ENCODE measurements around the gene MRGPRG. TPM values are rescaled to one million over a fixed set of nuclear protein-coding genes. Genes with fewer than 3 reads are reported as not detected.

The MRGPRG gene
- total RNA-seq, 1 experiment from 2014 or later = not detected

DNA sequence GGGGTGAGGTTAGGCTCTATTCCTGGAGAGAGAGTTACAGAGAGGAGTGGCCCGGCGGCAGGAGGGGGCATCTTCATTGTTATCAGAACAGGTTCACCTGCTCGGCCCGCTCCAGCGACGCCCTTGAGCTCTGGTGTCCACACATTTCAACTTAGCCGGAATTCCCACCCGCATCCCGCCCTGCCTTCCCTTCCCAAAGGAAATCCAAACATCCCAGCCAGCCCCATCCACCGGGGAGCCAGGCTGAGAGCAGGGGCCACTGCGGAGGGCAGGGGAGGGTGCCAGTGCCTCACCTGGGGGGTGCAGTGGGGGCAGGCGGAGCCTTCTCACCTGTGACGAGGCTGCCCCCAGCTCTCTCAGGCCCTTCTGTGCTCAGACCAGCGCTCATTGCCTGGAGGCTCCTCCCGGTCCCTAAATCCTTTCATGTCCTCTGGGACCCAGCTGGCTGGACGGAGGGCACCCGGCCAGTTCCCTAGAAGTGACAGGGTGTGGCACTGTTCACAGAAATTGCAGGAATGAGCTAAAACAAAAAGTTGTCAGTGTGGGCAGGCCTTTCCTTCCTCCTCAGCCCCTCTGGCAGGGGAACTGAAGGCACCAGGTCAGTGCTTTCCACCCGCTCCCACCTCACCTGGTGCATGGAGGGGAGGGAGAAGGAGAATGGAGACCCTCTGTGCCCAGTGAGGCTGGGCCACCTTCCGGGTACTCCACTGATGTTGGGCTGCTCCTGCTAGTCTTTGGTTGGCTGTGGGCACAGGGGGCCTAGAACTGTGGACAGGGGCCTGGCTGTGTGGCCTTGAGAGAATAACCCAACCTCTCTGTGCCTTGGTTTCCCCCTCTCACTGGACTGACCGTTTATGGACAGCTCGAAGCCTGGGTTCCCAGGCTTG is 2.2 kb upstream of the MRGPRG start:
- CTCF ChIA-PET = interaction anchor here (0.5 to 1.0 kb wide), 3 partner anchors 11 to 932 kb away, joined by 3 to 8 read pairs (median 3); no protein-coding TSS in a partner anchor
- H3K4me3 Mint-ChIP-seq (ENCODE audit: low read depth, unreplicated experiment) = no peak overlapping the region
- no TSS peak for BruUV-seq (replicated peaks)
- no peak for DNase-seq
- H3K36me3 Mint-ChIP-seq (ENCODE audit: insufficient read depth, unreplicated experiment) = no peaks in the 10 kb centered on the region
- TF ChIP-seq, protein P1, sequence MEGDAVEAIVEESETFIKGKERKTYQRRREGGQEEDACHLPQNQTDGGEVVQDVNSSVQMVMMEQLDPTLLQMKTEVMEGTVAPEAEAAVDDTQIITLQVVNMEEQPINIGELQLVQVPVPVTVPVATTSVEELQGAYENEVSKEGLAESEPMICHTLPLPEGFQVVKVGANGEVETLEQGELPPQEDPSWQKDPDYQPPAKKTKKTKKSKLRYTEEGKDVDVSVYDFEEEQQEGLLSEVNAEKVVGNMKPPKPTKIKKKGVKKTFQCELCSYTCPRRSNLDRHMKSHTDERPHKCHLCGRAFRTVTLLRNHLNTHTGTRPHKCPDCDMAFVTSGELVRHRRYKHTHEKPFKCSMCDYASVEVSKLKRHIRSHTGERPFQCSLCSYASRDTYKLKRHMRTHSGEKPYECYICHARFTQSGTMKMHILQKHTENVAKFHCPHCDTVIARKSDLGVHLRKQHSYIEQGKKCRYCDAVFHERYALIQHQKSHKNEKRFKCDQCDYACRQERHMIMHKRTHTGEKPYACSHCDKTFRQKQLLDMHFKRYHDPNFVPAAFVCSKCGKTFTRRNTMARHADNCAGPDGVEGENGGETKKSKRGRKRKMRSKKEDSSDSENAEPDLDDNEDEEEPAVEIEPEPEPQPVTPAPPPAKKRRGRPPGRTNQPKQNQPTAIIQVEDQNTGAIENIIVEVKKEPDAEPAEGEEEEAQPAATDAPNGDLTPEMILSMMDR (IDR thresholded peaks at IDR 0.05; ENCODE audit: unreplicated experiment) = no peak
- peaks cover 99% of the 10 kb centered on the region for H3K27me3 Mint-ChIP-seq (ENCODE audit: unreplicated experiment)
- H3K4me1 Mint-ChIP-seq (ENCODE audit: low read depth, unreplicated experiment) = peaks cover 8% of the 10 kb centered on the region
- intact Hi-C loops (cut with micrococcal nuclease; ENCODE audit: unreplicated experiment) = no loop called here
- no peaks in the 10 kb centered on the region for H3K9me3 Mint-ChIP-seq (ENCODE audit: low read depth, unreplicated experiment)
- no peak overlapping the region for H3K27ac Mint-ChIP-seq (ENCODE audit: unreplicated experiment)

GRCh38 chr11:3220101-3220500 is 1.5 kb upstream of the MRGPRG start:
- no TSS peak for BruUV-seq (replicated peaks)
- no peak for DNase-seq
- TF ChIP-seq, protein P1 (IDR thresholded peaks at IDR 0.05; ENCODE audit: unreplicated experiment) = no peak
- Mint-ChIP-seq H3K4me1 (ENCODE audit: low read depth, unreplicated experiment) (peaks cover 8% of the 10 kb centered on the region), H3K4me3 (ENCODE audit: low read depth, unreplicated experiment) (no peak overlapping the region), H3K27ac (ENCODE audit: unreplicated experiment) (no peak overlapping the region), H3K9me3 (ENCODE audit: low read depth, unreplicated experiment) (no peaks in the 10 kb centered on the region), H3K27me3 (ENCODE audit: unreplicated experiment) (peaks cover 100% of the 10 kb centered on the region), H3K36me3 (ENCODE audit: insufficient read depth, unreplicated experiment) (peaks cover 2% of the 10 kb centered on the region)
- intact Hi-C loops (cut with micrococcal nuclease; ENCODE audit: unreplicated experiment) = no loop called here
- CTCF ChIA-PET = interaction anchor here (0.5 to 0.8 kb wide), 2 partner anchors 596 to 931 kb away, joined by 3 read pairs; no protein-coding TSS in a partner anchor

GRCh38 chr11:3219281-3219892 is 774 bp upstream of the MRGPRG start:
- TF ChIP-seq, protein P1 (IDR thresholded peaks at IDR 0.05; ENCODE audit: unreplicated experiment) = no peak
- no TSS peak for BruUV-seq (replicated peaks)
- DNase-seq = no peak
- Mint-ChIP-seq H3K36me3 (ENCODE audit: insufficient read depth, unreplicated experiment) (peaks cover 7% of the 10 kb centered on the region), H3K27ac (ENCODE audit: unreplicated experiment) (no peak overlapping the region), H3K4me3 (ENCODE audit: low read depth, unreplicated experiment) (no peak overlapping the region), H3K4me1 (ENCODE audit: low read depth, unreplicated experiment) (peaks cover 8% of the 10 kb centered on the region), H3K9me3 (ENCODE audit: low read depth, unreplicated experiment) (no peaks in the 10 kb centered on the region), H3K27me3 (ENCODE audit: unreplicated experiment) (peaks cover 100% of the 10 kb centered on the region)
- intact Hi-C loops (cut with micrococcal nuclease; ENCODE audit: unreplicated experiment) = loop anchor here (5.0 kb wide), 1 partner anchor 182 kb away; no protein-coding TSS in a partner anchor
- CTCF ChIA-PET = interaction anchor here (0.8 kb wide), 1 partner anchor 596 kb away, joined by 3 read pairs; no protein-coding TSS in a partner anchor

- intact Hi-C loops (cut with micrococcal nuclease; ENCODE audit: unreplicated experiment) = loop anchor here (5.0 kb wide), 1 partner anchor 181 kb away; no protein-coding TSS in a partner anchor
- no peak for DNase-seq
- Mint-ChIP-seq H3K4me3 (ENCODE audit: low read depth, unreplicated experiment) (no peak overlapping the region), H3K9me3 (ENCODE audit: low read depth, unreplicated experiment) (no peaks in the 10 kb centered on the region), H3K4me1 (ENCODE audit: low read depth, unreplicated experiment) (peaks cover 8% of the 10 kb centered on the region), H3K27ac (ENCODE audit: unreplicated experiment) (no peak overlapping the region), H3K36me3 (ENCODE audit: insufficient read depth, unreplicated experiment) (peaks cover 7% of the 10 kb centered on the region), H3K27me3 (ENCODE audit: unreplicated experiment) (peaks cover 100% of the 10 kb centered on the region)
- BruUV-seq (replicated peaks) = no TSS peak
- CTCF ChIA-PET = no interaction called here
- TF ChIP-seq, protein P1 (IDR thresholded peaks at IDR 0.05; ENCODE audit: unreplicated experiment) = no peak
These were observed 663 bp downstream of the MRGPRG start for GRCh38 chr11:3217818-3218482.

Measured in Calu3 (cell line).